ENCODE results near the gene RBBP8.

Gene RBBP8

GRCh38 chr18:23012249-23012648 lies 79.1 kb downstream of the RBBP8 start:
- Histone ChIP-seq H3K27me3 (ENCODE audit: low read length) (no peaks in the 10 kb centered on the region), H3K9me2 (replicated peaks; ENCODE audit: insufficient read depth, low read length) (no peaks in the 10 kb centered on the region), H4K20me1 (ENCODE audit: low read depth, low read length) (no peaks in the 10 kb centered on the region), H3K9ac (ENCODE audit: low read length) (no peak overlapping the region), H3K9me3 (ENCODE audit: insufficient read depth, low read length) (no peaks in the 10 kb centered on the region), H3K27ac (ENCODE audit: low read depth, low read length) (no peak overlapping the region), H3K79me2 (ENCODE audit: insufficient read depth, low read length) (no peaks in the 10 kb centered on the region), H3K4me3 (ENCODE audit: insufficient read depth, low read length, poor library complexity, severe bottlenecking) (no peak overlapping the region), H2AFZ (ENCODE audit: low read depth, low read length, severe bottlenecking) (no peak overlapping the region), H3F3A (ENCODE audit: insufficient read depth) (no peaks in the 10 kb centered on the region), H3K4me2 (ENCODE audit: low read depth, low read length, poor library complexity, severe bottlenecking) (no peak overlapping the region), H3K36me3 (ENCODE audit: low read length) (peaks cover 23% of the 10 kb centered on the region; the same call in 1 of the 2 replicates)
- TF ChIP-seq EZH2phosphoT487 (conservative IDR thresholded peaks at IDR 0.05; ENCODE audit: low read length) (no peak), CTCF (IDR thresholded peaks at IDR 0.05; ENCODE audit: insufficient read depth, low read length, poor library complexity, severe bottlenecking) (no peak)

DNA sequence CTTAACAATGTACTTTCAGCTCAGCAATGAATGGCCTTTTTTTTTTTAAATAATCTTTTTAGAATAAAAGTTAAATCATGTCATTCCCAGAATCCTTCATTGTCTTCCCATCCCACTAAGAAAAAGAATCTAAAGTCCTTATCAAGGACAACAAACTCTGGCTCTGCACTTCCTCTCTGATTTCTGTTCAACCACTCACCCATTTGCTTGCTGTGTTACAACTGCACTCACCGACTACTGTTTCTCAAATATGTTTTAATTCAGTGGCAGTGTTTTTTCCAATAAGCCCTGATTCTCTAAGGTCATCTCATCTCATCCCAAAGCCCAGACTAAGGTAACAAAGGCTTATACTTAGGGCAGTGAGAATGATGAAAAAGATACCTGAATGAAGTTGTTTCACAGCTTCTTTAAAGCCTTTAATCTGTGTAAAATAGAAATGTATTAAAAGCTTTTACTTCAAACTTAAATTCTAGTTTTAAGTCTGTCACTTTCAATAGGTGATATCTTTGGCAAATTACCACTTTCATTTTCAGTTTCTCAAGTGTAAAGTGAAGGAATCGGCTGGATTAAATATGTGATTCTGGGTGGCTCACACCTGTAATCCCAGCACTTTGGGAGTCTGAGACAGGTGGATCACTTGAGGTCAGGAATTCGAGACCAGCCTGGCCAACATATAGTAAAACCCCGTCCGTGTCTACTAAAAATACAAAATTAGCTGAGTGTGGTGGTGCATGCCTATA lies 87.6 kb downstream of the RBBP8 start:
- Histone ChIP-seq H3K9me2 (replicated peaks; ENCODE audit: insufficient read depth, low read length) (no peaks in the 10 kb centered on the region), H3K27ac (ENCODE audit: low read depth, low read length) (no peak overlapping the region), H3K27me3 (ENCODE audit: low read length) (no peaks in the 10 kb centered on the region), H4K20me1 (ENCODE audit: low read depth, low read length) (no peaks in the 10 kb centered on the region), H3K9me3 (ENCODE audit: insufficient read depth, low read length) (no peaks in the 10 kb centered on the region), H3K36me3 (ENCODE audit: low read length) (peaks cover 60% of the 10 kb centered on the region), H3K9ac (ENCODE audit: low read length) (no peak overlapping the region), H3K4me3 (ENCODE audit: insufficient read depth, low read length, poor library complexity, severe bottlenecking) (no peak overlapping the region), H3K79me2 (ENCODE audit: insufficient read depth, low read length) (no peaks in the 10 kb centered on the region), H3F3A (ENCODE audit: insufficient read depth) (peaks cover 13% of the 10 kb centered on the region; the same call in 1 of the 2 replicates), H3K4me2 (ENCODE audit: low read depth, low read length, poor library complexity, severe bottlenecking) (no peak overlapping the region), H2AFZ (ENCODE audit: low read depth, low read length, severe bottlenecking) (no peak overlapping the region)
- TF ChIP-seq EZH2phosphoT487 (conservative IDR thresholded peaks at IDR 0.05; ENCODE audit: low read length) (no peak), CTCF (IDR thresholded peaks at IDR 0.05; ENCODE audit: insufficient read depth, low read length, poor library complexity, severe bottlenecking) (no peak)

- no peaks in the 10 kb centered on the region for H3K9me2 ChIP-seq (replicated peaks; ENCODE audit: insufficient read depth, low read length)
- no peaks in the 10 kb centered on the region for H3K27me3 ChIP-seq (ENCODE audit: low read length)
- H3K9ac ChIP-seq (ENCODE audit: low read length), result no peak overlapping the region
- H3K79me2 ChIP-seq (ENCODE audit: insufficient read depth, low read length), result no peaks in the 10 kb centered on the region
- no peak overlapping the region for H3K27ac ChIP-seq (ENCODE audit: low read depth, low read length)
- no peak for TF ChIP-seq EZH2phosphoT487 (conservative IDR thresholded peaks at IDR 0.05; ENCODE audit: low read length)
- no peak for TF ChIP-seq CTCF (IDR thresholded peaks at IDR 0.05; ENCODE audit: insufficient read depth, low read length, poor library complexity, severe bottlenecking)
- H3K4me3 ChIP-seq (ENCODE audit: insufficient read depth, low read length, poor library complexity, severe bottlenecking), result no peak overlapping the region
- no peaks in the 10 kb centered on the region for H3K9me3 ChIP-seq (ENCODE audit: insufficient read depth, low read length)
- H3F3A ChIP-seq (ENCODE audit: insufficient read depth), result peaks cover 13% of the 10 kb centered on the region; the same call in 1 of the 2 replicates
- H3K4me2 ChIP-seq (ENCODE audit: low read depth, low read length, poor library complexity, severe bottlenecking), result no peak overlapping the region
- H2AFZ ChIP-seq (ENCODE audit: low read depth, low read length, severe bottlenecking), result no peak overlapping the region
- H4K20me1 ChIP-seq (ENCODE audit: low read depth, low read length), result no peaks in the 10 kb centered on the region
- peaks cover 66% of the 10 kb centered on the region for H3K36me3 ChIP-seq (ENCODE audit: low read length)
These were observed 88.5 kb downstream of the RBBP8 start for GRCh38 chr18:23021623-23022022.
